ENCODE data around the gene HOXD10. TPM values are rescaled to one million over a fixed set of nuclear protein-coding genes. Genes with fewer than 3 reads are reported as not detected.
A peak's percentile ranks its signal among the peaks of the same experiment; 100 is the strongest.

Gene HOXD10
- total and polyA plus RNA-seq, 2 experiments from 2014 or later: not detected

DNA sequence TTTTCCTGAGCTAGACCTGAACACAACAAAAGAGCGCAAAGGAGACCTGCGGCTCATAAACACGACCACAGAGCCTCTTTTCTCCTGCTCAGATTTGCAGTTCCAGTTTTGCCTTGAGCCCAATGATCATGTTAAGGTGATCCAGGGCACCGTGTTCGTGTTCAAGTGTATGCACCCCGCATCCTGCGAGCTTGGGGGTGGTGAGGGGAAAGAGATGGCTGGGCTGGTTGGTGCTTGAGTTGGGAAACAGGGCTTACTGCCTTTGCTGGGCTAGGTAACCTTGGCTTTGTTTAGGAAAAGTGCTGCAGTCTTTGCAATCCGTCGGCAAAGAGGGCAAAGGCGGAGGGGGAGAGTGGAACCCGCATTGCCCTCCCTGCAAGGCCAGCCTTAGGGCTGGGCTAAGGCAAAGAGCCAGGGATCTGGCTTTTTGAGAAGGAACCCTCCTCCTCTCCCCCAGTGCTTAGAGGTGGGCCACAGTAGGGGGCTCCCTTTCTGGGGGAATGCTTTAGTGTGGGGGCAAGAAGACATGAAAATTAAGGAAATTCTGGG lies 1.3 kb downstream of the HOXD10 start (continued):
- no peak for TF ChIP-seq ZNF462 (CRISPR knock-in tag; IDR thresholded peaks at IDR 0.05)

GRCh38 chr2:176118601-176119339 lies 2.2 kb downstream of the HOXD10 start:
- Histone ChIP-seq H3K79me2 (replicated peaks; ENCODE audit: insufficient read depth) (no peaks in the 10 kb centered on the region), H3K9me2 (ENCODE audit: insufficient read depth) (no peaks in the 10 kb centered on the region), H3K36me3 (ENCODE audit: insufficient read depth) (no peaks in the 10 kb centered on the region), H3K4me2 (no peak overlapping the region), H3K4me3 (no peak overlapping the region), H3F3A (replicated peaks; ENCODE audit: low read depth) (peaks cover 42% of the 10 kb centered on the region), H3K4me1 (ENCODE audit: insufficient read depth) (peaks cover 37% of the 10 kb centered on the region), H3K27ac (ENCODE audit: low read depth) (no peak overlapping the region), H3K27me3 (ENCODE audit: insufficient read depth) (peaks cover 100% of the 10 kb centered on the region), H4K20me1 (replicated peaks; ENCODE audit: insufficient read depth) (peaks cover 20% of the 10 kb centered on the region), H2AFZ (no peak overlapping the region)
- DNase-seq (ENCODE audit: low spot score) (peak; percentile 94), ATAC-seq (no peak)
- Mint-ChIP-seq H3K4me3 (no peak overlapping the region; the same call in 2 of the 3 replicates), H3K27ac (no peak overlapping the region), H3K9me3 (peaks cover 14% of the 10 kb centered on the region), H3K36me3 (ENCODE audit: low read depth) (peaks cover 8% of the 10 kb centered on the region; the same call in 2 of the 3 replicates), H3K4me1 (peaks cover 15% of the 10 kb centered on the region), H3K27me3 (ENCODE audit: insufficient read depth, low read depth, poor library complexity) (peaks cover 99% of the 10 kb centered on the region)
- no peak for TF ChIP-seq JUNB (IDR thresholded peaks at IDR 0.05; ENCODE audit: unreplicated experiment)
- TF ChIP-seq CTCF (conservative IDR thresholded peaks at IDR 0.05; ENCODE audit: low read depth in 2 of 2): peak; percentile 76 to 84
- TF ChIP-seq REST (IDR thresholded peaks at IDR 0.05; ENCODE audit: unreplicated experiment): no peak
- TF ChIP-seq EZH2 (IDR thresholded peaks at IDR 0.05; ENCODE audit: low read depth, unreplicated experiment): peak; percentile 89
- no peak for TF ChIP-seq ZNF114 (CRISPR knock-in tag; IDR thresholded peaks at IDR 0.05)
- TF ChIP-seq NANOG (IDR thresholded peaks at IDR 0.05; ENCODE audit: borderline replicate concordance): no peak
- no peak for TF ChIP-seq ZNF331 (CRISPR knock-in tag; IDR thresholded peaks at IDR 0.05; ENCODE audit: low read depth)

All from GM23338 (cell line).